BLaER1 (cell line): ENCODE results near the gene SEMA3F.

Experiments
- H3K27ac ChIP-seq: shearing (Covaris generic); formaldehyde crosslinking; 2 replicates; pipeline ENCODE4 v1.8.1; 2022
- H3K27me3 ChIP-seq: shearing (Covaris generic); formaldehyde crosslinking; 2 replicates; pipeline ENCODE4 v1.8.1; 2022
- H3K36me3 ChIP-seq: shearing (Covaris generic); formaldehyde crosslinking; 2 replicates; pipeline ENCODE4 v1.8.1; 2022
- H3K4me1 ChIP-seq: shearing (Covaris generic); formaldehyde crosslinking; 2 replicates; pipeline ENCODE4 v1.8.1; 2022
- H3K4me2 ChIP-seq: shearing (Covaris generic); formaldehyde crosslinking; 2 replicates; pipeline ENCODE4 v1.8.1; 2022
- H3K4me3 ChIP-seq: shearing (Covaris generic); formaldehyde crosslinking; 2 replicates; pipeline ENCODE4 v1.8.1; 2022
- H3K9ac ChIP-seq: shearing (Covaris generic); formaldehyde crosslinking; 2 replicates; pipeline ENCODE4 v1.8.1; 2022
- H3K9me3 ChIP-seq: shearing (Covaris generic); formaldehyde crosslinking; 2 replicates; pipeline ENCODE4 v1.8.1; 2022
- H4K20me1 ChIP-seq: shearing (Covaris generic); formaldehyde crosslinking; 2 replicates; pipeline ENCODE4 v1.8.1; 2022
- Cebpa-rat ChIP-seq: shearing (Covaris generic); IDR thresholded peaks from 2 replicates; pipeline ENCODE4 v1.8.1; 2022

SEMA3F gene

DNA sequence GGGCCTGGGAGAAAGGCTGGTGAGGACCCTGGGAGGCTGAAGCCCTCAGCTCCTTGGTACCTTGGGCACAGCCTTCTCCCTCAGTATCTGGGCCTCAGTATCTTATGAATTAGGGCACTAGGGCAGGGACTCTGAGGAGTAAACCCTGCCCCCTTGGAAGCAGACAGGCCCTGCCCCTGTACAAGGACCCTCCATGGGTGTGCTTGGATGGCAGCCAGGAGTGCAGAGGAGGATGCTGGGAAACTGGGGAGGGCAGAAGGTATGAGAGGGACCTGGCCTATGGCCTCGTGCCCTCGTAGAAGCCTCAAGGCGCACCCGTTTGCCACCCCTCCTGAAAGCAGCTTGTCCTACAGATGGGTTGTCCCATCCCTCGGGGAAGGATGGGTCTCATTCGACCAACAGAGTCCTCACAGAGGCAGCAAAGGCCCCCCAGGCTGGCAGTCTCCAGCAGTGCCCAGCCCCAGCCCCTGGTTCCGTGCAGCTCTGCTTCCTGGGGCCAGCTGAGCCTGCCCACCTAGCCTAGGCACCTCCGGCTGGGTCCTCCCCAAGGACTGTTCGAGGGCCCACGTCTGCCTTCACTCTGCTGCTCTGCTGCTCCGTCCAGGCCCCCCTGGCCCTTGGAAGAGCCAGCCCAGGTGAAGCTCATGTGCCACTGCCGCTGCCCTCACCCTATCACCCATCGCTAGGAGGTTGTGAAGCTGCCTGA lies 15.3 kb upstream of the SEMA3F start:
- H3K36me3 ChIP-seq, result no peaks in the 10 kb centered on the region
- H3K4me2 ChIP-seq, result peak overlapping the region; percentile 86
- H3K27ac ChIP-seq, result peak overlapping the region; percentile 68
- H3K9ac ChIP-seq, result peak overlapping the region; percentile 54; the same call in 1 of the 2 replicates
- no peak overlapping the region for H3K4me3 ChIP-seq
- H3K9me3 ChIP-seq, result no peaks in the 10 kb centered on the region
- no peaks in the 10 kb centered on the region for H4K20me1 ChIP-seq
- no peak for TF ChIP-seq Cebpa-rat
- H3K4me1 ChIP-seq, result peaks cover 54% of the 10 kb centered on the region
- H3K27me3 ChIP-seq, result no peaks in the 10 kb centered on the region

DNA sequence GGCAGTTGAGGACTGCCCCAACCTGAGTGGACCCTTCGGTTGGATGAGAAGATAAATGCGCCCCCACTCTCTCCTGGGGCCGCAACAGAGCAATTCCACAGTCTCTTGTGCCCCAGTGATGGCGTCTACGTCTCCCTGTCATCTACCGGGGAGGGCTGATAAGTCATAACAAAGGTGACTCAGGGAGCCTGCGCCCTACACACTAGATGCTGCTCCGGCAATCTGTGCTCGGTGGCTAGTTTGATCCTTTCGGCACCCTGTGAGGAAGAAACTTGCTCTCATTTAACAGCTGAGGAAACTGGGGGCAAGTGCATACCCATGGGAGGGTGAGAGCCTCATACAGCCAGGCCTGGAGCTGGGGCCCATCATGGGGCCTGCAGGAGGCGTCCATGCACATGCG lies 14.1 kb upstream of the SEMA3F start:
- Histone ChIP-seq H3K27ac (no peak overlapping the region), H3K4me3 (no peak overlapping the region), H3K4me2 (peak overlapping the region; percentile 86), H3K36me3 (no peaks in the 10 kb centered on the region), H3K9me3 (no peaks in the 10 kb centered on the region), H4K20me1 (no peaks in the 10 kb centered on the region), H3K4me1 (peaks cover 54% of the 10 kb centered on the region), H3K9ac (no peak overlapping the region), H3K27me3 (no peaks in the 10 kb centered on the region)
- no peak for TF ChIP-seq Cebpa-rat

DNA sequence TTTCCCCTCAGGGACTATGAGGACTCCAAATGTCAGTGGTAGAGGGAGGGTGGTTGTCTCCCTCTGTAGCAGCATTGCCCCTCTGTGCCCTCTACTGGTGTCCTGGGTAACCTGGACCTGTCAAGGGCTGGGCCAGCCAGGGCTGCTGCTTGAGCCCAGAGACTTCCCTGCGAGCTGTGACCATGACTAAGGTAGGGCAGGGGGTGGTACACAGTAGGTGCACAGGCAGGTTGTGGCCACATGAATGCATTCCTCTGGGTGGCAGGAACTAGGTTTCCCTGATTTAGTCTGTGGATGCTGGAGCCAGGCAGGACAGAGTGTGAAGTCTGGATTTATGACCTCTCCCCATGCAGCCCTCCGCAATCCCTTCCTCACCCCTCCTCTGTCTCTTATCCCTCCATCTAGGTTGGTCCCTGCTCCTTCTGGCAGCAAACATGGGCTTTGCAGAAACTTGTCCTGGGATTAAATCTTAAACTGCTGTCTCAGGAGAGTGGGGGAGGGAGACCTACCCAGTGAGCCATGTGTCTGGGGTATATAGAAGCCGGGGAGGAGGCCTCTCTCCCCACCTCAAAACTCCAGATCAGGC lies 8.7 kb upstream of the SEMA3F start:
- Histone ChIP-seq H3K9me3 (no peaks in the 10 kb centered on the region), H3K36me3 (no peaks in the 10 kb centered on the region), H3K9ac (no peak overlapping the region), H3K27me3 (no peaks in the 10 kb centered on the region), H3K27ac (no peak overlapping the region), H3K4me3 (no peak overlapping the region), H3K4me1 (peaks cover 3% of the 10 kb centered on the region; the same call in 1 of the 2 replicates), H4K20me1 (no peaks in the 10 kb centered on the region), H3K4me2 (no peak overlapping the region)
- no peak for TF ChIP-seq Cebpa-rat

DNA sequence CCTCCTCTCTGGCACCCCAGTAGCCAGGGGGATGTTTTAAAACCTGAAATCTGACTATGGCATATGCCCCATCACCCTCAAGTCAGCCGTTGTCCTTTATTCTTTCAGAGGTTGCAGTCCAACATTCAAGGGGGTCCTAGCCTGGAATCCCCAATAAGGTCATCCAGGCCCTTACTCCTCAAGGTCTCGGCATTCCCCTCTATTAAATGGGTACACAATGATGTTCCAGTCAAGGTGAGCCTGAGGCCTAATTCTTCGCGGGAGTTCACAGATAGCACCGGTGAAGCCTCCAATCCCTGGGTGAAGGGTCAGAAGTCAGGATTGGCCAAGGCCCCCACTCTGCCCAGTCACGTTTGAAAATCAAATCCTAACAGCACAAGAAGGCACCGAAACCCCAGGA lies 8.1 kb upstream of the SEMA3F start:
- no peak overlapping the region for H3K27ac ChIP-seq
- TF ChIP-seq Cebpa-rat, result no peak
- no peak overlapping the region for H3K9ac ChIP-seq
- no peaks in the 10 kb centered on the region for H3K9me3 ChIP-seq
- no peaks in the 10 kb centered on the region for H4K20me1 ChIP-seq
- H3K36me3 ChIP-seq, result no peaks in the 10 kb centered on the region
- no peak overlapping the region for H3K4me2 ChIP-seq
- H3K27me3 ChIP-seq, result no peaks in the 10 kb centered on the region
- no peaks in the 10 kb centered on the region for H3K4me1 ChIP-seq
- H3K4me3 ChIP-seq, result no peak overlapping the region

DNA sequence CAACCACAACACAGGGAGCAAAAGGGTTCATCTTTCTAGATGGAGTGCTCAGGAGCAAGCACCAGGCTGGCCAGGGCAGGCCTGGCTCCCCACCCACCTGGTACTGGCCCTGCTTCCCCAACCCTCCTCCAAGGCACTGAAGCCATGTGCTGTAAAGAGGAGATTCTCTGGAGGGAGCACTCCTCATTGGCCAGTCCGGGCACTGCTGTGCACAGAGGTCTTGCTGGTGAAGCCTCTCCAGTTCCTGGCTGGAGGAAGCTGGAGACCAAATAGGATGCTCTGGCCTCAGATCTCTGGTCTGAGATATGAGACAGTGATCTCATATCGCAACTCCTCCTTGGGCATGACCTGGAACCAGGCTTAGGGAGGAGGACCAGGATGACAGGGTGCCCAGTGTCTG lies 7.7 kb upstream of the SEMA3F start:
- Histone ChIP-seq H3K4me3 (no peak overlapping the region), H3K9ac (no peak overlapping the region), H3K9me3 (no peaks in the 10 kb centered on the region), H3K4me2 (no peak overlapping the region), H3K36me3 (no peaks in the 10 kb centered on the region), H3K27ac (no peak overlapping the region), H4K20me1 (no peaks in the 10 kb centered on the region), H3K27me3 (no peaks in the 10 kb centered on the region), H3K4me1 (no peaks in the 10 kb centered on the region)
- no peak for TF ChIP-seq Cebpa-rat

DNA sequence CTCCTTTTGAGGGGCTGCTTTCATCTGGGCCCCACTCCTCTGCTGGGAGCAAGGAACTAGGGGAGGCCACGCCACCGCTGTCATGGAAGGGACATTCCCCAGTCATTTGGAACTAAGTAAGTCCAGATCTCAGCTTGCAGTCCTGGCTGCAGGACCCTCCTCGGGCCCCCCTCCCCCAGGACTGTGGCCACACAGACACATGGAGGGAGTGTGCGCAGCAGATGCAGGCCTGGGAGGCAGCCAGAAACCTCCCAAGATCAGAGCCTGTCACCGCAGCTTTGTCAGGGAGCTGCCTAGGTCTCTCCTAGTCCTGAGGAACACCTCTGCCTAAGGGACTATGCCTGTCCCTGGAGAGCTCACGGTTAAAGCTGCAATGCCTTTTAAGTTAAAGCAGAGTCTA lies 7.3 kb upstream of the SEMA3F start:
- Histone ChIP-seq H3K36me3 (no peaks in the 10 kb centered on the region), H3K4me2 (no peak overlapping the region), H3K27me3 (no peaks in the 10 kb centered on the region), H3K4me3 (no peak overlapping the region), H3K9ac (no peak overlapping the region), H3K9me3 (no peaks in the 10 kb centered on the region), H3K4me1 (no peaks in the 10 kb centered on the region), H4K20me1 (no peaks in the 10 kb centered on the region), H3K27ac (no peak overlapping the region)
- TF ChIP-seq Cebpa-rat, result no peak

DNA sequence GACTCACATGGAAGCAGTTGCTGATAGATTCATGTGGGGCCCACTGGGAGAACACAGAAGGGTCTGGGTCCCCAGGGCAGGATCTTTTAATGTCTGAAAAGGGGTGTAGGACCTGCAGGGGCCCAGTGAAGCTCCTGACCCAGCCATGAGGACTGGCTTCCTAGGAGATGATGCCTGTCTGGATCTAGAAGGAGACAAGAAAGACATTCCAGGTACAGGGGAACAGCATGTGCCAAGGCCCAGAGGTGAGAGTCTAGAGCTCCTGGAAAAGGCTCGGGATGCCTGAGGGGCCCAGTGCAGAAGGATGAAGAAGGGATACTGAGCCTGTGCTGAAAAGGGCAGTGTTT lies 4.7 kb upstream of the SEMA3F start:
- Histone ChIP-seq H3K27ac (no peak overlapping the region), H3K9ac (no peak overlapping the region), H3K4me2 (no peak overlapping the region), H3K36me3 (no peaks in the 10 kb centered on the region), H3K4me3 (no peak overlapping the region), H3K4me1 (peaks cover 7% of the 10 kb centered on the region), H3K27me3 (peaks cover 11% of the 10 kb centered on the region), H3K9me3 (no peaks in the 10 kb centered on the region), H4K20me1 (no peaks in the 10 kb centered on the region)
- TF ChIP-seq Cebpa-rat, result no peak

DNA sequence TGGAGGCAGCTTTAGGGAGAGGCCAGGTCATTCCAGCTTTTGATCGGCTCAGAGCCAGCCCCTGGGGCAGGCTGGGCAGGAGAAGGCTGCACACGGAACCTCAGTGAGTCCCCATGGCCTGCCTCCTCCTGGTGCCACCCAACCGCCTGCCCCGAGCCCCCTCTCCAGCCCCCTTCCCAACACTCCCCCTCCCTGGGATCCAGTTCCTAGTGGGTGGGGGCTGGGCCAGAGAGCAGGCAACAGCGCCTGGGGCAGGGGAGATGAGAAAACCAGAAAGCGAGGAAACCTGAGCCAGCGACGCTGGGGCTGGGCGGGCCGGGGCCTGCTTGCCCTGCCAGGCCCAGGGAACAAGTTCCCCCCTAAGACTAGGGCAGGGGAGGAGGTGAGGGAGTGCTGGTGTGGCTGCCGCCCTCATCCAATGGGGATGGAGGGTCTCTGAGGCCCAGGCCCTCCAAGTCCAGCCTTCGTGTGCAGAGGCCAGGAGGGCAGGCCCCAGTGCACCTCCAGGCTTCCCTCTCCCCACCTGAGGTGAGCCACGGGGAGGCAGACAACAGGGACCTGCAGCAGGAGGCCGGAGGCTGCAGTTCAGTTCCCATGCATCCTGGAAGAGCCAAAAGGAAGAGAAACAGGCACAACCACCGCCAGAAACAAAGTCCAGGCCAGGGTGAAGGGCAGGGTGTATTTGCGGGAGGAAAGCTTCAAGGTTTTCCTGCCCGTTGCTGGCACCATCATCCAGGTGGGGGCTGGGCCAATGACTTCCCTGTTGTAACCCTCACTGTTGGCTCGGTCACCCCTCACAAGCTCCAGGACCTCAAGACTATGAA lies 4.0 kb upstream of the SEMA3F start:
- no peak overlapping the region for H3K9ac ChIP-seq
- TF ChIP-seq Cebpa-rat, result no peak
- peaks cover 7% of the 10 kb centered on the region; the same call in 1 of the 2 replicates for H4K20me1 ChIP-seq
- peaks cover 11% of the 10 kb centered on the region for H3K27me3 ChIP-seq
- no peak overlapping the region for H3K4me3 ChIP-seq
- peaks cover 11% of the 10 kb centered on the region for H3K4me1 ChIP-seq
- no peak overlapping the region for H3K27ac ChIP-seq
- H3K4me2 ChIP-seq, result no peak overlapping the region
- H3K9me3 ChIP-seq, result no peaks in the 10 kb centered on the region
- H3K36me3 ChIP-seq, result no peaks in the 10 kb centered on the region

DNA sequence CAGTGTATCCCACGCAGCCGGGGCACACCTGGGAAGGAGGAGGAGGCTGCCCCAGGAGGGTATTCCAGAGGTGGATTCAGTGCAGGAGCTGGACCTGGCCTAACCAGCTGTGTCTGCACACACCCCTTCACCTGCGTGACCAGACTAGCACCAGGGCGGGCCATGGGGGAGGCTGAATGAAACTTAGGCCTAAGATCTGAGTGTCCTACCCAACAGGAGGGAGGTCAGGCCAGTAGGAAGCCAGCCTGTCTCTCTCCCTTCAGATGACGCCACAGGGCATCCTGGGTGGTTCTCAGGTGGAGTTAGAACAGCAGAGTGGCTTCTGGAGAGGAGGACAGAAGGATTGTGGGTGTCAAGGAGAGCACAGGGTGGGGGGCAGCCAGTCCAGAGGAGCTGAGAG lies 3.4 kb upstream of the SEMA3F start:
- H3K27ac ChIP-seq, result no peak overlapping the region
- H3K9ac ChIP-seq, result no peak overlapping the region
- no peaks in the 10 kb centered on the region for H3K9me3 ChIP-seq
- H3K4me1 ChIP-seq, result peaks cover 17% of the 10 kb centered on the region
- peaks cover 13% of the 10 kb centered on the region; the same call in 1 of the 2 replicates for H4K20me1 ChIP-seq
- no peaks in the 10 kb centered on the region for H3K36me3 ChIP-seq
- peaks cover 11% of the 10 kb centered on the region for H3K27me3 ChIP-seq
- TF ChIP-seq Cebpa-rat, result no peak
- H3K4me3 ChIP-seq, result no peak overlapping the region
- H3K4me2 ChIP-seq, result no peak overlapping the region
